ENCODE data around the gene MAEA.

DNA sequence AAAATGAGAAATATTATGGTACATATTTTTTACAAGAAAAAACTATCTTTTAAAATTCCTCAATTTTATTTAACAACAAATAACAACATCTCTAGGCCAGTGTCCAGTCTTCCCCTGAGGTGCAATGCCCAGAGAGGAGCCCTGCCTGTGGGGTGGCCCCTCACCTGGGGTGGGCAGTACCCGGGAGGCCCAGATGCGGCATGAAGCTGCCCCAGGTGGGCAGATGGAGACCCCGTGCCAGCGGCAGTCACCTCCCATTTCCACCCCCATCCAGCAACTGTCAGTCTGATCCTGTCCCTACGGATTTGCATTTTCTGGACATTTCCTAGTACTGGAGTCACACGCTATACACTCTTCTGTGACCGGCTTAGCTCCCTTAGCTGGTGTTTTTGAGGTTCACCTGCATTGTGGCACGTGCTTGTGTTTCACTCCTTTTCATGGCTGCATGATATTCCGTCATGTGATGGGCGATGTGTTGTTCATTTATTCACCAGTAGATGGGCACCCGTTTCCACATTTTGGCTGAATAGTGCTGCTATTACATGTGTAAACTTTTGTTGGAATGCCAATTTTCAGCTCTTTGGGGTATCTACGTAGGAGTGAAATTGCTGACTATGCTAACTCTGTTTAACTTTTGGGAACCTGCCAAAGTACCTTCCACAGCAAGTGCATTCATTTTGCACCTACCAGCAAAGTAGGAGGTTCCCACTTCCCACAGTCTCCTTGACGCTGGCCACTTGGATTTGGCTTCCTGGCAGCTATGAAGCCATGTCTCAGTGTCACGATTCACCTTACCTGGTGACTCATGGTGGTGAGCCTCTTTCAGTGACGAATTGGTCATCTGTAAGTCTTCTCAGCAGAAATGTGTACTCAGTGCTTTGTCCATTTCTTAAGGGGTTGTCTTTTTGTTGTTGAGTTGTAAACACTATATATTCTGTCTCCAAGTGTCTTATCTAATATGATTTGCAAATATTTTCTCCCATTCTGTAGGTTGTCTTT is 11.7 kb upstream of the MAEA start:
- TF ChIP-seq, protein P1, sequence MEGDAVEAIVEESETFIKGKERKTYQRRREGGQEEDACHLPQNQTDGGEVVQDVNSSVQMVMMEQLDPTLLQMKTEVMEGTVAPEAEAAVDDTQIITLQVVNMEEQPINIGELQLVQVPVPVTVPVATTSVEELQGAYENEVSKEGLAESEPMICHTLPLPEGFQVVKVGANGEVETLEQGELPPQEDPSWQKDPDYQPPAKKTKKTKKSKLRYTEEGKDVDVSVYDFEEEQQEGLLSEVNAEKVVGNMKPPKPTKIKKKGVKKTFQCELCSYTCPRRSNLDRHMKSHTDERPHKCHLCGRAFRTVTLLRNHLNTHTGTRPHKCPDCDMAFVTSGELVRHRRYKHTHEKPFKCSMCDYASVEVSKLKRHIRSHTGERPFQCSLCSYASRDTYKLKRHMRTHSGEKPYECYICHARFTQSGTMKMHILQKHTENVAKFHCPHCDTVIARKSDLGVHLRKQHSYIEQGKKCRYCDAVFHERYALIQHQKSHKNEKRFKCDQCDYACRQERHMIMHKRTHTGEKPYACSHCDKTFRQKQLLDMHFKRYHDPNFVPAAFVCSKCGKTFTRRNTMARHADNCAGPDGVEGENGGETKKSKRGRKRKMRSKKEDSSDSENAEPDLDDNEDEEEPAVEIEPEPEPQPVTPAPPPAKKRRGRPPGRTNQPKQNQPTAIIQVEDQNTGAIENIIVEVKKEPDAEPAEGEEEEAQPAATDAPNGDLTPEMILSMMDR (IDR thresholded peaks at IDR 0.05; ENCODE audit: insufficient read depth, low read length, poor library complexity, severe bottlenecking), result no peak
- TF ChIP-seq EZH2phosphoT487 (conservative IDR thresholded peaks at IDR 0.05; ENCODE audit: low read length), result no peak
